Spleen (tissue), 7 donors: Measurements from ENCODE around the gene GPR35.

Experiments used
- CTCF ChIP-seq, 11 experiments: fragments of 200-600 bp in 7 of 11; fragments of 450-650 bp in 4 of 11; sonication (generic) in 4 of 11; IDR thresholded peaks in 8 of 11; conservative IDR thresholded peaks in 3 of 11; 1 replicate in 7 of 11; 2 replicates in 4 of 11; pipeline versions ENCODE4 v1.4.0 to v1.8.0; 2016 to 2021; ENCODE audit warnings: antibody characterized with exemption in 11 of 11, inconsistent platforms in 4 of 11, mild to moderate bottlenecking in 1 of 11
- POLR2AphosphoS5 ChIP-seq, 3 donors: sonication (generic); formaldehyde crosslinking; IDR thresholded peaks; one replicate each; pipeline ENCODE4 v1.5.1; 2017; ENCODE audit warnings: antibody characterized with exemption in 3 of 3
- donor health status: DM: no; HTN: no; CAD: no; lungs with moderate emphysema.
- donor health status: DM: no; HTN: no; CAD: no.
- donor health status: DM: no; HTN: no; CAD: no.

- TF ChIP-seq POLR2AphosphoS5 (IDR thresholded peaks at IDR 0.05): no peak
- no peak for TF ChIP-seq CTCF (IDR thresholded peaks at IDR 0.05 in 8 of 11, conservative IDR thresholded peaks at IDR 0.05 in 3 of 11)
Measured at GRCh38 chr2:240670402-240670801, 45.1 kb downstream of the GPR35 start.
